GM23338 (cell line): Measurements from ENCODE around the gene PSMG4.

Source experiments
- CTCF ChIP-seq, 2 experiments: fragments of 200-600 bp in 1 of 2; sonication (generic) in 1 of 2; conservative IDR thresholded peaks; 2 replicates each; pipeline versions ENCODE4 v1.5.1 to v1.6.1; 2016 to 2017; ENCODE audit warnings: antibody characterized with exemption in 2 of 2, low read depth in 2 of 2, mild to moderate bottlenecking in 2 of 2, moderate library complexity in 1 of 2
- EZH2 ChIP-seq: fragments of 200-600 bp; sonication (generic); IDR thresholded peaks from one replicate; pipeline ENCODE4 v1.8.0; 2017; ENCODE audit warnings: antibody characterized with exemption, mild to moderate bottlenecking, low read depth; ENCODE audit not compliant: unreplicated experiment
- EZH2phosphoT487 ChIP-seq: fragments of 200-600 bp; sonication (generic); IDR thresholded peaks from one replicate; pipeline ENCODE4 v1.8.1; 2018; ENCODE audit warnings: antibody characterized with exemption; ENCODE audit not compliant: unreplicated experiment
- POLR2AphosphoS5 ChIP-seq: IDR thresholded peaks from 2 replicates; pipeline ENCODE4 v1.6.1; 2016; ENCODE audit warnings: antibody characterized with exemption, low read depth
- REST ChIP-seq: IDR thresholded peaks from one replicate; pipeline ENCODE4 v1.6.1; 2018; ENCODE audit warnings: antibody characterized with exemption; ENCODE audit not compliant: unreplicated experiment
- STAT1 ChIP-seq: IDR thresholded peaks from one replicate; pipeline ENCODE4 v1.6.1; 2016; ENCODE audit warnings: antibody characterized with exemption; ENCODE audit not compliant: unreplicated experiment
- ZNF462 ChIP-seq: fragments of 250-450 bp; sonication (Bioruptor Pico); IDR thresholded peaks from 2 replicates; pipeline ENCODE4 v1.5.0; 2020; ENCODE audit warnings: mild to moderate bottlenecking, moderate library complexity

- TF ChIP-seq CTCF (conservative IDR thresholded peaks at IDR 0.05; ENCODE audit: low read depth in 2 of 2) (no peak), POLR2AphosphoS5 (no peak), REST (no peak), EZH2phosphoT487 (no peak), EZH2 (no peak), ZNF462 (CRISPR knock-in tag) (no peak), STAT1 (no peak)
Measured at GRCh38 chr6:3296078-3296477, 37.3 kb downstream of the PSMG4 start.
